ENCODE results near the gene JADE2. TPM values are rescaled to one million over a fixed set of nuclear protein-coding genes. Genes with fewer than 3 reads are reported as not detected.
"Not testable (repeated sequence)": the region's sequence is repeated elsewhere in the genome, so short reads cannot be mapped to it uniquely, and the experiment has no call there.

Gene JADE2
- polyA plus RNA-seq, 1 donor = 0.94 TPM

DNA sequence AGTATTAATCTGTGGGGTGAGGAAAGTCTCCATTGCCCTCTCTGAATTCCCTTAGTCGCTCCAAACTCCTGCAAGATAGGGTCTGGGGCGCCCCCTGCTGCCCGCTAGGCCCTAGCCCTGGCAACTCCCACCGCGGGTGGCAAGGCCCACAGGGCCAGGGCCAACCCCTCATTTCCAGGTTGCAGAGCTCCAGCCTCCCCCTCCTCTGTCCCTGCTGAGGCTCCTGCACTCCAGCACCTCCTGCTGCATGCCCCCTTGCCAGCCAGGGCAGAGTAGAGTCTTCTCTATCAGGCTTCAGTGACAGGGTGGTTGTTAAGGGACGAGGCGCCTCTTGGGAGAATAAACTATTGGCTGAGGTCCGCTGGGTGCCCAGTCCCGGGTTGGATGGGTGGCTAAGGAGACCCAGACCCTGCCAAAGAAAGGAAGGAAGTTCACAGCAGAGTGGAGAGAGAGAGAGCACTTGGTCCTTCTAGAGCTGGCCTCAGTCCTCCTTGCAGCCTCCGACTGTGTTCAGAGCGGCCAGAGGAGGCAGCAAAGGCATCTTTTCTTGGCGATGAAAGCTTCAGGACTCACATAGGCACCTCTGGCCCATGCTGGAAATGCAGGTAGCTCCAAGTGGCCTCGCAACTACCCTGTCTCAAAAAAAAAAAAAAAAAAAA, 61.5 kb downstream of the JADE2 start:
- no peak for DNase-seq (ENCODE audit: low read depth)

GRCh38 chr5:134590992-134591659, 65.7 kb downstream of the JADE2 start:
- DNase-seq (ENCODE audit: low read depth) = no peak

DNA sequence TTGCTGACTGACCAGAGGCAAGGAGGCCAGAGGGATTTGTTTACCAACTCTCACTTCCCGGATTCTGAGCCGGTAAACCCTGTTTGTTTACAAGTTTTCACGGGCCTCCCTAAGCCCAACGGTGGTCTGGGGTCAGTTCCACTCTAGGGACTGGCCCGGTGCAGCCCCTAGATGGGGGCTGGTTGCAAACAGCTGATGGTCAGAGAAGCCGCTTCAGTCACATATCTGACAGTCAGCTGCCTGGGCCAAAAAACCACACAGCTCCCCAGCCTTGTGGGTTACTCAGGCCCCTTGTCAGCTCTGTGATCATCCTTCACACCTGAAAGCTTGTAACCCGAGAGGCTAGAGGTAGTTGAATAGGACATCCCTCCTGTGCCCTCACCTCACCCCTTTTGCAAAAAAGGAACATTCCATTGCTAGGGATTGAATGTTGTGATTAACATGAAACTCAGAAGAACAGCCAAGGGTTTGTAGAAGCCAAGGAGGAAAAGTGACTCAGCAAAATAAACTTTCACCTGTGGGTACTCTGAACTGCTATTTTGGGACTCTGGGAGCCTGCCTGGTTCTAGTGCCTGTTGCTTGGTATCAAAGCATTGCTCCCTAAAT, 66.8 kb downstream of the JADE2 start:
- no peak for DNase-seq (ENCODE audit: low read depth)

DNA sequence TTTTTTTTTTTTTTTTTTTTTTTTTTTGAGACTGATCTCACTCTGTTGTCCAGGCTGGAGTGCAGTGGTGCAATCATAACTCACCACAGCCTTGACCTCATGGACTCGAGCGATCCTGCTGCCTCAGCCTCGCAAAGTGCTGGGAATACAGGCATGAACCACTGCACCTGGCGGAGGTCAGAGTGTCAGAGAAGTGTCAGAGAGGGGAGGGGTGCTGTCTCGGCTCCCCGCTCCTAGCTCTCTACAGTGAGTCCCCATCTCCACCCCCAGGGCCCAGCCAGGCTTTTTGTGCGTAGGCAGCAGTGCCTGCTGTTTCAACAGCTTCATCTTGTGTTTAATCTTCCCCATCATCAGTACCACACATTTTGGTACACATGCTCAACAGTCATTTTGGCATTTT, 68.9 kb downstream of the JADE2 start:
- no peak for DNase-seq (ENCODE audit: low read depth)

DNA sequence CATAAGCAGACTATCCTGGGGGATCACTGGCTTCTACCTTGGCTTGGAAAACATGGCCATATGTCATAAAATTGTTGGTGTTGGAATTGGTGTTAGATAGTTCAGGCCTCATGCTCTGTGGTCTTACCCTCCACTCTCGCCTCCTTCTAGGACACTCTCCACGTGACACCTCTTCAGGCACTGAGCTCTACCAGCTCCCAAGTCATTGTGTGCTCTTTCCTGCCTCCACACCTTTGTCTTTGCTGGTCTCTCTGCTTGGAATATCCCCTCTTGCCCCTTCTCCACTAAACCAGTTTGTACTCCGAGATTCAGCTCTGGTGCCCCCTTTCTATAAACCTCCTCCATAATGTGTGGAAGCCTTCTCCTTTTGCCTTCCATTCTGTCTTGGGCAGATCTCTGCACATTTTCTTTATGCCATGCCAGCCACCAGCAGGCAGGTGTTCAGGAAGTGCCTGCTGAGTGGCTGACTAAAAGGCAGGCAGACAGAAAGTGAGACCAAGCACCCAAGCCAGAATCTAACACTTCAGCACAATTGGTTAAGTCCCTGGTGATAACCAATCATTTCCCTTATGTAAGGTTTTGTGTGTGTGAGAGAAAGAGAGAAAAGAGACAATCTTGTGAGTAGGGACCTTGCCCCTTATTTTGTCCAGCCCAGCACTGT, 69.5 kb downstream of the JADE2 start:
- no peak for DNase-seq (ENCODE audit: low read depth)

GRCh38 chr5:134595458-134595838, 70.0 kb downstream of the JADE2 start:
- DNase-seq (ENCODE audit: low read depth) = no peak

DNA sequence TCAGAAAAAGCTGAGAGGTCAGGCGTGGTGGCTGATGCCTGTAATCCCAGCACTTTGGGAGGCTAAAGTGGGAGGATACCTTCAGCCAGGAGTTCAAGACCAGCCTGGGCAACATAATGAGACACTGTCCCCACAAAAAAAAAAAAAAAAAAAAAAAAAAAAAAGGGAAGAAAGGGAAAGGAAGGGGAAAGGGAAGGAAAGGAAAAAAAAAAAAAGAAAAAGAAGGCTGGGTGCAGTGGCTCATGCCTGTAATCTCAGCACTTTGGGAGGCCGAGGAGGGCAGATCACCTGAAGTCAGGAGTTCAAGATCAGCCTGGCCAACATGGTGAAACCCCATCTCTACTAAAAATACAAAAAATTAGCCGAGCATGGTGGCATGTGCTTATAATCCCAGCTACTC, 74.3 kb downstream of the JADE2 start:
- DNase-seq (ENCODE audit: low read depth) = not testable (repeated sequence)

DNA sequence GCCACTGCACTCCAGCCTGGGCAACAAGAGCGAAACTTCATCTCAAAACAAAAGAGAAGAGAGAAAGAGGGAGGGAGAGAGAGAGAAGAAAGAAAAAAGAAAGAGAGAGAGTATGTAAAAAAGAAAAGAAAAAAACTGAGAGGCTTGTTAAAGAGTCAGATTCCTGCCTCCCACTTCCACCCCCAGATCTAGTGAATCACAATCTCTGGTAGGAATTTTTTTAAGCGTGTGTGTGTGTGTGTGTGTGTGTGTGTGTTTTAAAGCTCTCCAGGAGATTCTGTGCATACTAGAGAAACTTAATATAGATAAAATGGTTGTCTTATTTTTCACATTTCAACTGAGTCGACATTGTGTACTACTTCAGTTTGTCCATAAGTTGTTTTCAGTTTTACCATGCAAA, 75.1 kb downstream of the JADE2 start:
- no peak for DNase-seq (ENCODE audit: low read depth)

GRCh38 chr5:134603059-134603458, 77.6 kb downstream of the JADE2 start:
- DNase-seq (ENCODE audit: low read depth) = no peak

GRCh38 chr5:134604908-134605307, 79.4 kb downstream of the JADE2 start:
- no peak for DNase-seq (ENCODE audit: low read depth)

- DNase-seq (ENCODE audit: low read depth) = no peak
Measured at GRCh38 chr5:134606726-134607125, 81.3 kb downstream of the JADE2 start.

DNA sequence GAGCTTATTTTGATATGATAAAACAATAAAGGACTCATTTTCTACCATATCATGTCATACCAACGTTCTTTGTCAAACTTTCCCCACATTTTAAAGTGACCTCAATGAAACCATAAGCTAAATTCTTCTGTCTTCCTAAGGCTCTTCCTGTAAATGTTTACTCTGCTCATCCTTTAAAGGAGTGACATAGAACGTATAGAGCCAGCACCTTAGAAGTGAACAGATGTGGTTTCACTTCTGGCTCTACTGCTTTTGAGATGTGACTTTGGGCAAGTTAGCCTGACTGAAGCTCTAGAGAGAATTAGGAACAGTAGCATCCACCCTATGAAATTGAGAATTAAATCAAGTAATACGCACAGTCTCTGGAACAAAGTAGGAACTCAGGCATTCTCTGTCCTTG, 83.1 kb downstream of the JADE2 start:
- no peak for DNase-seq (ENCODE audit: low read depth)

GRCh38 chr5:134609232-134609851, 83.9 kb downstream of the JADE2 start:
- DNase-seq (ENCODE audit: low read depth) = no peak

- DNase-seq (ENCODE audit: low read depth) = no peak
Measured at GRCh38 chr5:134610725-134611124, 85.3 kb downstream of the JADE2 start.

GRCh38 chr5:134611515-134611914, 86.0 kb downstream of the JADE2 start:
- no peak for DNase-seq (ENCODE audit: low read depth)

DNA sequence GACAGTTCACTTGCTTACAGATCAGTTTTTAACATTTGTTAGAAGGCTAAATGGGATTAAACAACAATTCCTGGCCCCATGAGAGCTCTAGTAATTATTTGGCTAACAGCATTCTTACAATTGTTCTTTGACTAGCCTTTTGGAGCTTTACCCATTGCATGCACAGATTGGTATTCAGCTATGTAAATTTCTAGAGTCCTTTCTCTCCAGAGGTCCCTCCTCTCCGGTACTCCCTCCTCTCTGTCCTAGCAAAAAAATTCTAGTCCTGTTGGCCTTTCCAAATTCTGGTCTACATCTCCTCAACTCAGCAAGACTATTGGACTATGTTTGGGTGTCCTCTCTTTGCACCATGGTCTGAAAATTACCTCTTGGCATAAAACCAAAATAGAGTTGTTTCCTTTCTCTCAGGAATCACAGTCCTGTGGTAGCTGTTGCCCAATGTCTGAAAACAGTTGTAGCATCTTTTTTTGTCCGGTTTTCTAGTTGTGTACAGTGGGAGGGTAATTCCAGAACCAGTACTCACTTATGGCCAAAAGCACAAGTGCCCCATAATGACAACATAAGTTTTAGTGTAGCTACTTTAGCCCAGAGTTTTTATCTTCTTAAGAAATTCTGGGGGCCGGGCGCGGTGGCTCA, 89.1 kb downstream of the JADE2 start:
- DNase-seq (ENCODE audit: low read depth) = no peak

DNA sequence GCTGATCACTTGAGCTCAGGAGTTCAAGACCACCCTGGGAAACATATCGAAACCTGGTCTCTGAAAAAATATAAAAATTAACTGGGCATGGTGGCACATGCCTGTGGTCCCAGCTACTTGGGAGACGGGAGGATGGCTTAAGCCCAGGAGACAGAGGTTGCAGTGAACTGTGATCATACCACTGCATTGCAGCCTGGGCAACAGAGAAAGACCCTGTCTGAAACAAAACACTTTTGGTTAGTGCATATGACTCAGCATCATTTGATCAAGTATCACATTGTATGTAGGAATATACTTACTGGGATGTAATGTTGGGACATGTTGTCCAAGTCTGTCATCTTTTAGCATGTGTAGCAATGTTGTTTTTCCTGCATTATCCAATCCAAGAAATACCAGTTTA, 95.2 kb downstream of the JADE2 start:
- DNase-seq (ENCODE audit: low read depth) = no peak

- no peak for DNase-seq (ENCODE audit: low read depth)
Measured at GRCh38 chr5:134625559-134625958, 100.1 kb downstream of the JADE2 start.

DNA sequence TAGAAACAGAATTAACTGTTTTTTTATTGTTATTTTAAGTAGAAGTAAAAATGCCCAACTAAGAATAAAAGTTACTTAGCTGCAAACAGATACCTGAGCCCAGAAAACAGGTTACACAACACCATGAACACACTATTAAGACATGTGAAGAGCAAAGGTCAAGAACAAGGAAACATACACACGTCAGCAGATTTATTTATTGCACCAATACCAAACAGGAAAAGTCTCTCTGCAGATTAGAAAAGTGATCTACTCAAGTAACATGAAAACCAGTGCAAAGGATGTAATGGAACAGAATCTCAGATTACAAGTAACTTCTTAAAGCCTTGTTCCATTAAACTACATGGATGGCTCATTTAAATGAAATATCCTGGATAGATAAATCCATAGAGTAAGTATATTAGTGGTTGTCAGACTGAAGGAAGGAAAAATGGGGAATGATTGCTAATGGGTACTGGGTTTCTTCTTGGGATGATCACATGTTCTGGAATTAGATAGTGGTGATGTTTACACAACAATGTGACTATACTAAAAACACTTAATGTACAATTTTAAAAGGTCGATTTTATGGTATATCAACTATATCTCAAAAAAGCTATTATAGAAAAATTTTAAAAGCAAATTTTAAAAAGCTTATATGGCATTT, 101.0 kb downstream of the JADE2 start:
- DNase-seq (ENCODE audit: low read depth) = no peak

Data from forelimb muscle (tissue), 1 donor.